Progenitor cell of endocrine pancreas (in vitro differentiated cells): ENCODE results near the gene TM9SF2. TPM values are rescaled to one million over a fixed set of nuclear protein-coding genes. Genes with fewer than 3 reads are reported as not detected.

Experiments
- DNase-seq: peaks from one replicate; pipeline ENCODE4 v3.0.0; 2021; ENCODE audit warnings: low spot score; ENCODE audit not compliant: unreplicated experiment
- H3K27ac Mint-ChIP-seq: 2 replicates; pipeline ENCODE4 v1.8.0; 2021; ENCODE audit warnings: mild to moderate bottlenecking, moderate library complexity, mixed read lengths
- H3K27me3 Mint-ChIP-seq: 2 replicates; pipeline ENCODE4 v1.8.0; 2021; ENCODE audit warnings: mixed read lengths
- H3K36me3 Mint-ChIP-seq: 2 replicates; pipeline ENCODE4 v1.8.0; 2022; ENCODE audit warnings: mixed read lengths; ENCODE audit not compliant: insufficient read depth
- H3K4me1 Mint-ChIP-seq: 2 replicates; pipeline ENCODE4 v1.8.0; 2021; ENCODE audit warnings: low read depth, mixed read lengths
- H3K4me3 Mint-ChIP-seq: 2 replicates; pipeline ENCODE4 v1.8.0; 2021; ENCODE audit warnings: low read depth, mild to moderate bottlenecking, moderate library complexity, mixed read lengths
- H3K9me3 Mint-ChIP-seq: 2 replicates; pipeline ENCODE4 v1.8.0; 2021; ENCODE audit warnings: low read depth, mixed read lengths
- CTCF ChIP-seq: fragments of 200-600 bp; sonication (generic); IDR thresholded peaks from one replicate; pipeline ENCODE4 v1.5.0; 2021; ENCODE audit warnings: antibody characterized with exemption, mild to moderate bottlenecking; ENCODE audit not compliant: unreplicated experiment
- total RNA-seq: library from RNA; stranded (reverse); gene quantifications from 2 replicates; pipeline ENCODE4 v1.2.1, GENCODE V29; 2021

Gene TM9SF2
- total RNA-seq, 1 donor from 2014 or later, result 109 TPM

- Mint-ChIP-seq H3K4me3 (no peak overlapping the region), H3K4me1 (no peaks in the 10 kb centered on the region), H3K27ac (no peak overlapping the region), H3K36me3 (no peaks in the 10 kb centered on the region), H3K27me3 (no peaks in the 10 kb centered on the region), H3K9me3 (no peaks in the 10 kb centered on the region)
- DNase-seq, result no peak
- no peak for TF ChIP-seq CTCF
Measured at GRCh38 chr13:99577934-99578917, 77.0 kb downstream of the TM9SF2 start.

- no peak overlapping the region for H3K4me3 Mint-ChIP-seq
- no peaks in the 10 kb centered on the region for H3K9me3 Mint-ChIP-seq
- no peaks in the 10 kb centered on the region for H3K4me1 Mint-ChIP-seq
- no peak overlapping the region for H3K27ac Mint-ChIP-seq
- TF ChIP-seq CTCF, result no peak
- DNase-seq, result no peak
- H3K36me3 Mint-ChIP-seq, result no peaks in the 10 kb centered on the region
- no peaks in the 10 kb centered on the region for H3K27me3 Mint-ChIP-seq
Measured at GRCh38 chr13:99580500-99581268, 79.4 kb downstream of the TM9SF2 start.

GRCh38 chr13:99582511-99582910, 81.2 kb downstream of the TM9SF2 start:
- Mint-ChIP-seq H3K27me3 (no peaks in the 10 kb centered on the region), H3K36me3 (no peaks in the 10 kb centered on the region), H3K9me3 (no peaks in the 10 kb centered on the region), H3K4me1 (no peaks in the 10 kb centered on the region), H3K27ac (no peak overlapping the region), H3K4me3 (no peak overlapping the region)
- DNase-seq, result no peak
- no peak for TF ChIP-seq CTCF

GRCh38 chr13:99585609-99586008, 84.3 kb downstream of the TM9SF2 start:
- Mint-ChIP-seq H3K9me3 (no peaks in the 10 kb centered on the region), H3K36me3 (no peaks in the 10 kb centered on the region), H3K4me1 (no peaks in the 10 kb centered on the region), H3K27me3 (no peaks in the 10 kb centered on the region), H3K4me3 (no peak overlapping the region), H3K27ac (no peak overlapping the region)
- no peak for TF ChIP-seq CTCF
- no peak for DNase-seq

GRCh38 chr13:99587021-99587420, 85.7 kb downstream of the TM9SF2 start:
- no peaks in the 10 kb centered on the region for H3K36me3 Mint-ChIP-seq
- DNase-seq, result no peak
- no peaks in the 10 kb centered on the region for H3K9me3 Mint-ChIP-seq
- no peak for TF ChIP-seq CTCF
- no peak overlapping the region for H3K4me3 Mint-ChIP-seq
- H3K27me3 Mint-ChIP-seq, result no peaks in the 10 kb centered on the region
- H3K27ac Mint-ChIP-seq, result no peak overlapping the region
- H3K4me1 Mint-ChIP-seq, result no peaks in the 10 kb centered on the region
